Mesenchymal stem cell (in vitro differentiated cells and primary cell): ENCODE measurements around the gene COMP.

Experiments used
- DNase-seq: peaks from one replicate; pipeline ENCODE4 v3.0.0-alpha.2; 2013
- H2AFZ ChIP-seq: one replicate; pipeline ENCODE4 v1.6.1; 2013; ENCODE audit warnings: low read depth, mild to moderate bottlenecking, control low read depth, inconsistent platforms, low read length, moderate library complexity
- H2AK5ac ChIP-seq: 2 replicates; pipeline ENCODE4 v1.6.1; 2013; ENCODE audit warnings: low read length, moderate library complexity, mild to moderate bottlenecking, inconsistent platforms; ENCODE audit not compliant: severe bottlenecking
- H2BK120ac ChIP-seq: one replicate; pipeline ENCODE4 v1.6.1; 2013; ENCODE audit warnings: low read depth, mild to moderate bottlenecking, inconsistent platforms, low read length, moderate library complexity
- H2BK12ac ChIP-seq, 2 experiments: one replicate each; pipeline ENCODE4 v1.6.1; 2013; ENCODE audit warnings: inconsistent platforms in 2 of 2, low read length in 2 of 2, mild to moderate bottlenecking in 2 of 2, moderate library complexity in 2 of 2, control low read depth in 1 of 2
- H2BK15ac ChIP-seq: one replicate; pipeline ENCODE4 v1.6.1; 2013; ENCODE audit warnings: mild to moderate bottlenecking, low read depth, inconsistent platforms; ENCODE audit not compliant: poor library complexity, severe bottlenecking
- H2BK5ac ChIP-seq: 2 replicates; pipeline ENCODE4 v1.6.1; 2013; ENCODE audit warnings: low read depth, mild to moderate bottlenecking, low read length, control low read depth, inconsistent platforms; ENCODE audit not compliant: poor library complexity, severe bottlenecking
- H3K14ac ChIP-seq, 2 experiments: one replicate each; pipeline ENCODE4 v1.6.1; 2013; ENCODE audit warnings: inconsistent platforms in 2 of 2, low read length in 2 of 2, control low read depth in 1 of 2, mild to moderate bottlenecking in 1 of 2, moderate library complexity in 1 of 2
- H3K18ac ChIP-seq, 2 experiments: one replicate each; pipeline ENCODE4 v1.6.1; 2013; ENCODE audit warnings: inconsistent platforms in 2 of 2, low read length in 2 of 2, control low read depth in 1 of 2, low read depth in 1 of 2, mild to moderate bottlenecking in 1 of 2
- H3K23ac ChIP-seq, 2 experiments: one replicate each; pipeline ENCODE4 v1.6.1; 2013; ENCODE audit warnings: inconsistent platforms in 2 of 2, low read length in 2 of 2, mild to moderate bottlenecking in 2 of 2, moderate library complexity in 2 of 2, control low read depth in 1 of 2
- H3K27ac ChIP-seq: 2 replicates; pipeline ENCODE4 v1.5.1; 2013; ENCODE audit warnings: mild to moderate bottlenecking, moderate library complexity, low read length, control low read depth, inconsistent platforms; ENCODE audit not compliant: poor library complexity, severe bottlenecking
- H3K27me3 ChIP-seq, 2 experiments: 2 replicates each; pipeline versions ENCODE4 v1.6.1 to v1.7.0; 2013; ENCODE audit warnings: low read length in 2 of 2, mild to moderate bottlenecking in 2 of 2, moderate library complexity in 2 of 2, control low read depth in 1 of 2, inconsistent platforms in 1 of 2; ENCODE audit not compliant: control insufficient read depth in 1 of 2, insufficient read depth in 1 of 2
- H3K36me3 ChIP-seq, 2 experiments: 2 replicates each; pipeline versions ENCODE4 v1.6.1 to v1.7.0; 2013; ENCODE audit warnings: low read length in 2 of 2, control low read depth in 1 of 2, inconsistent platforms in 1 of 2, low read depth in 1 of 2, mild to moderate bottlenecking in 1 of 2; ENCODE audit not compliant: insufficient read depth in 2 of 2, control insufficient read depth in 1 of 2
- H3K4ac ChIP-seq, 2 experiments: one replicate each; pipeline ENCODE4 v1.6.1; 2013; ENCODE audit warnings: inconsistent platforms in 2 of 2, low read length in 2 of 2, mild to moderate bottlenecking in 2 of 2, moderate library complexity in 2 of 2, control low read depth in 1 of 2, low read depth in 1 of 2
- H3K4me1 ChIP-seq: 2 replicates; pipeline ENCODE4 v1.6.1; 2013; ENCODE audit warnings: low read depth, low read length, control low read depth; ENCODE audit not compliant: control insufficient read depth, insufficient read depth
- H3K4me2 ChIP-seq: 2 replicates; pipeline ENCODE4 v1.6.1; 2013; ENCODE audit warnings: low read length, mild to moderate bottlenecking, inconsistent platforms; ENCODE audit not compliant: poor library complexity, severe bottlenecking
- H3K4me3 ChIP-seq, 2 experiments: 2 replicates each; pipeline versions ENCODE4 v1.5.1 to v1.7.0; 2013; ENCODE audit warnings: low read length in 2 of 2, mild to moderate bottlenecking in 2 of 2, control low read depth in 1 of 2, low read depth in 1 of 2; ENCODE audit not compliant: insufficient read depth in 1 of 2
- H3K79me1 ChIP-seq: replicated peaks from 2 replicates; pipeline ENCODE4 v1.6.1; 2013; ENCODE audit warnings: mild to moderate bottlenecking, control low read depth, low read length, inconsistent platforms; ENCODE audit not compliant: poor library complexity, severe bottlenecking
- H3K9ac ChIP-seq: 2 replicates; pipeline ENCODE4 v1.7.0; 2013; ENCODE audit warnings: mild to moderate bottlenecking, low read length, moderate library complexity
- H3K9me3 ChIP-seq: 2 replicates; pipeline ENCODE4 v1.7.0; 2013; ENCODE audit warnings: mild to moderate bottlenecking, low read length; ENCODE audit not compliant: control insufficient read depth
- H4K8ac ChIP-seq: one replicate; pipeline ENCODE4 v1.6.1; 2013; ENCODE audit warnings: inconsistent platforms, mild to moderate bottlenecking, low read length, moderate library complexity
- H4K91ac ChIP-seq: one replicate; pipeline ENCODE4 v1.6.1; 2013; ENCODE audit warnings: mild to moderate bottlenecking, low read length, inconsistent platforms
- WGBS: methylation state at CpG from one replicate; pipeline ENCODE4 v1.1.7; 2013; ENCODE audit warnings: mixed read lengths; 5-methylcytosine and 5-hydroxymethylcytosine counted together

Gene COMP

DNA sequence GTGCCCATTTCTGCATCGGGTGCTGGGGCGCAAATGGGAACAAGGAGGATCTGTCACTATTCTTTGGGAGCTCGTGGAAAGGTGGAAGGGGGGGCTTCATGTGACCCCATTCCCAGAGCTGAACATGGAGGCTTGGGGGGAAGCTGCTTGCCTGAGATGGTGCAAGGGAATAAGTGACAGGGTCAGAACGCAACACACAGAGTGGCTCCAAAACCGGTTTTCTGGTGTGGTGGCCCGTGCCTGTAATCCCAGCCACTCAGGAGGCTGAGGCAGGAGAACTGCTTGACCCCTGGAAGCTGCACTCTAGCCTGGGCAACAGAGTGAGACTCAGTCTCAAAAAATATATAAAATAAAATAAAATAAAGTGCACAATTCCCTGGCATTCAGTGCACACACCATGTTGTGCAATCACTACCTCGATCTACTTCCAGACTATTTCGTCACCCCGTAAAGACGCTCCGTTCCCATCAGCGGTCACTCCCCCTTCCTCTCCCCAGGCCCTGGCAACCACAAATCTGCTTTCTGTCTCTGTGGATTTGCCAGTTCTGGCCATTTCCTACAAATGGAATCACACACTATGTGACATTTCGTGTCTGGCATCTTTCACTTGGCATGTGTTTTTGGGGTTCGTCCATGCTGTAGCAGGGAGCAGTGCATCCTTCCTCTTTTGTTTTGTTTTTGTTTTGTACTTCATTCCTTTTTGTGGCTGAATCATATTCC is 18.2 kb upstream of the COMP start:
- 66% methylated on average over 14 of the region's 14 CpGs for WGBS

GRCh38 chr19:18807861-18808331 is 16.8 kb upstream of the COMP start:
- Histone ChIP-seq H3K4me1 (no peaks in the 10 kb centered on the region), H3K4me2 (no peak overlapping the region), H3K4me3 (no peak overlapping the region), H3K27me3 (peaks cover 5 to 27% of the 10 kb centered on the region in 2 experiments), H4K91ac (no peak overlapping the region), H3K18ac (no peak overlapping the region), H2BK5ac (no peak overlapping the region), H2AK5ac (no peak overlapping the region), H3K9me3 (no peaks in the 10 kb centered on the region), H2BK120ac (no peak overlapping the region), H2BK15ac (no peak overlapping the region), H4K8ac (no peak overlapping the region), H3K14ac (no peak overlapping the region), H3K36me3 (no peaks in the 10 kb centered on the region), H3K4ac (no peak overlapping the region), H3K27ac (no peak overlapping the region), H2BK12ac (no peak overlapping the region), H3K23ac (no peak overlapping the region), H2AFZ (no peak overlapping the region), H3K9ac (peak overlapping the region; percentile 51), H3K79me1 (no peaks in the 10 kb centered on the region)
- DNase-seq: no peak
- WGBS: 75% methylated on average over 19 of the region's 19 CpGs

More for the DNA sequence above, 18.2 kb upstream of the COMP start:
- no peak overlapping the region for H3K14ac ChIP-seq
- no peak overlapping the region for H3K4me2 ChIP-seq
- H2AK5ac ChIP-seq: no peak overlapping the region
- peaks cover 5 to 39% of the 10 kb centered on the region in 2 experiments for H3K27me3 ChIP-seq
- H3K4ac ChIP-seq: no peak overlapping the region
- H2AFZ ChIP-seq: no peak overlapping the region
- no peaks in the 10 kb centered on the region for H3K36me3 ChIP-seq
- no peaks in the 10 kb centered on the region for H3K9me3 ChIP-seq
- H2BK120ac ChIP-seq: no peak overlapping the region
- H2BK15ac ChIP-seq: no peak overlapping the region
- no peak overlapping the region for H4K8ac ChIP-seq
- peak; percentile 70 for DNase-seq
- no peaks in the 10 kb centered on the region for H3K79me1 ChIP-seq
- no peak overlapping the region for H3K4me3 ChIP-seq
- H3K18ac ChIP-seq: no peak overlapping the region
- no peak overlapping the region for H4K91ac ChIP-seq
- H2BK12ac ChIP-seq: no peak overlapping the region
- H3K27ac ChIP-seq: no peak overlapping the region
- H2BK5ac ChIP-seq: no peak overlapping the region
- H3K23ac ChIP-seq: no peak overlapping the region
- no peaks in the 10 kb centered on the region for H3K4me1 ChIP-seq
- H3K9ac ChIP-seq: peak overlapping the region; percentile 53

- no peak overlapping the region for H4K91ac ChIP-seq
- 94% methylated on average over 8 of the region's 8 CpGs for WGBS
Observed at GRCh38 chr19:18804643-18805042, 13.5 kb upstream of the COMP start.

DNA sequence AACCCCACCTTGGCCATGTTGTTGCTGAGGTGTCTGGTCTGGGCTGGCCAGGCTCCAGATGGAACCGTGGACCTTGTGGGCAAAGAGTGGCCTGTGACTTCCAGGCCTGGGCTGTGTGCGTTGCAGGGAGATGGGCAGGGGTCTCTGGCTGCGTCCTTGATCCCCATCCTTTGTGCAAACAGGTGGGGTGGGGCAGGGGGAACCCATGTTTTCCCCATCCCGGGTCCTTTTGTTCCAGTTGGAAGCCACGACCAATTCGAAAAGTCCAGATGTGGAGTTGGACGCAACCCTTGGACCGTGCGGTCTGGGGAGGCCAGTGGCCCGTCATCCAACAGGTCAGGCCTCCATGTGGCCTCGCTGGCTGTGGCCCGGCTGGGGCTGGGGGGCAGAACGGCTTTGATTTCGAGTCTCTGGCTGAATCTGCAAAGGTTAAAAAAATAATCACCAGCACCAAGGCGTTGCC is 13.1 kb upstream of the COMP start:
- Histone ChIP-seq H3K9me3 (no peaks in the 10 kb centered on the region), H2AFZ (no peak overlapping the region), H3K9ac (no peak overlapping the region), H3K36me3 (no peaks in the 10 kb centered on the region), H3K23ac (no peak overlapping the region), H2AK5ac (no peak overlapping the region), H2BK5ac (no peak overlapping the region), H2BK120ac (no peak overlapping the region), H3K18ac (no peak overlapping the region), H3K4ac (no peak overlapping the region), H3K4me2 (no peak overlapping the region), H3K27me3 (peaks cover 33 to 37% of the 10 kb centered on the region in 2 experiments), H3K27ac (no peak overlapping the region), H3K4me3 (no peak overlapping the region), H3K79me1 (no peaks in the 10 kb centered on the region), H4K91ac (no peak overlapping the region), H2BK15ac (no peak overlapping the region), H3K4me1 (no peaks in the 10 kb centered on the region), H2BK12ac (no peak overlapping the region), H3K14ac (no peak overlapping the region), H4K8ac (no peak overlapping the region)
- WGBS: 88% methylated on average over 15 of the region's 15 CpGs
- DNase-seq: no peak

More at GRCh38 chr19:18804643-18805042, 13.5 kb upstream of the COMP start:
- no peak overlapping the region for H3K4ac ChIP-seq
- no peak for DNase-seq
- H3K18ac ChIP-seq: no peak overlapping the region
- H3K27me3 ChIP-seq: peaks cover 32 to 38% of the 10 kb centered on the region in 2 experiments
- H3K9ac ChIP-seq: no peak overlapping the region
- no peak overlapping the region for H2BK5ac ChIP-seq
- no peak overlapping the region for H2BK12ac ChIP-seq
- H4K8ac ChIP-seq: no peak overlapping the region
- H3K4me3 ChIP-seq: no peak overlapping the region
- H3K23ac ChIP-seq: no peak overlapping the region
- no peak overlapping the region for H2AK5ac ChIP-seq
- no peak overlapping the region for H2BK120ac ChIP-seq
- no peak overlapping the region for H2AFZ ChIP-seq
- H2BK15ac ChIP-seq: no peak overlapping the region
- H3K4me1 ChIP-seq: no peaks in the 10 kb centered on the region
- no peak overlapping the region for H3K27ac ChIP-seq
- no peaks in the 10 kb centered on the region for H3K79me1 ChIP-seq
- H3K4me2 ChIP-seq: no peak overlapping the region
- no peaks in the 10 kb centered on the region for H3K36me3 ChIP-seq
- no peak overlapping the region for H3K14ac ChIP-seq
- H3K9me3 ChIP-seq: no peaks in the 10 kb centered on the region
